ENCODE measurements around the gene SETBP1. TPM values are rescaled to one million over a fixed set of nuclear protein-coding genes. Genes with fewer than 3 reads are reported as not detected.

Gene SETBP1
- total RNA-seq, 1 experiment from 2014 or later, result 4.0 TPM

- POLR2A ChIA-PET, result no interaction called here
- Histone ChIP-seq H3K27me3 (replicated peaks; ENCODE audit: control insufficient read depth, insufficient read depth, low read length) (no peaks in the 10 kb centered on the region), H3K4me3 (ENCODE audit: low read depth, low read length) (no peak overlapping the region), H3K36me3 (ENCODE audit: control insufficient read depth, insufficient read depth, low read length) (no peaks in the 10 kb centered on the region), H3K4me1 (no peaks in the 10 kb centered on the region), H3K9me3 (no peaks in the 10 kb centered on the region)
- no peak overlapping the region for H3K4me3 Mint-ChIP-seq (ENCODE audit: unreplicated experiment)
- no TSS peak for BruUV-seq (replicated peaks)
- H3K36me3 Mint-ChIP-seq (ENCODE audit: insufficient read depth, unreplicated experiment), result no peaks in the 10 kb centered on the region
- CTCF ChIA-PET, result no interaction called here
- no peak for TF ChIP-seq CTCF (IDR thresholded peaks at IDR 0.05; ENCODE audit: insufficient read depth in 1 of 2, low read depth in 1 of 2, low read length in 1 of 2, severe bottlenecking in 1 of 2, unreplicated experiment in 1 of 2)
- intact Hi-C loops (cut with micrococcal nuclease; ENCODE audit: unreplicated experiment), result no loop called here
- no peaks in the 10 kb centered on the region for H3K9me3 Mint-ChIP-seq (ENCODE audit: unreplicated experiment)
- no peaks in the 10 kb centered on the region for H3K27me3 Mint-ChIP-seq (ENCODE audit: insufficient read depth, unreplicated experiment)
- no peaks in the 10 kb centered on the region for H3K4me1 Mint-ChIP-seq (ENCODE audit: low read depth, unreplicated experiment)
- no peak overlapping the region for H3K27ac Mint-ChIP-seq (ENCODE audit: unreplicated experiment)
- no peak for DNase-seq
Observed at GRCh38 chr18:45006934-45007333, 326.2 kb downstream of the SETBP1 start.

GRCh38 chr18:45007531-45007930 lies 326.8 kb downstream of the SETBP1 start:
- Histone ChIP-seq H3K36me3 (ENCODE audit: control insufficient read depth, insufficient read depth, low read length) (no peaks in the 10 kb centered on the region), H3K27me3 (replicated peaks; ENCODE audit: control insufficient read depth, insufficient read depth, low read length) (no peaks in the 10 kb centered on the region), H3K4me3 (ENCODE audit: low read depth, low read length) (no peak overlapping the region), H3K9me3 (no peaks in the 10 kb centered on the region), H3K4me1 (no peaks in the 10 kb centered on the region)
- Mint-ChIP-seq H3K4me1 (ENCODE audit: low read depth, unreplicated experiment) (no peaks in the 10 kb centered on the region), H3K36me3 (ENCODE audit: insufficient read depth, unreplicated experiment) (no peaks in the 10 kb centered on the region), H3K27ac (ENCODE audit: unreplicated experiment) (no peak overlapping the region), H3K9me3 (ENCODE audit: unreplicated experiment) (no peaks in the 10 kb centered on the region), H3K4me3 (ENCODE audit: unreplicated experiment) (no peak overlapping the region), H3K27me3 (ENCODE audit: insufficient read depth, unreplicated experiment) (no peaks in the 10 kb centered on the region)
- POLR2A ChIA-PET, result no interaction called here
- BruUV-seq (replicated peaks), result no TSS peak
- no peak for TF ChIP-seq CTCF (IDR thresholded peaks at IDR 0.05; ENCODE audit: insufficient read depth in 1 of 2, low read depth in 1 of 2, low read length in 1 of 2, severe bottlenecking in 1 of 2, unreplicated experiment in 1 of 2)
- CTCF ChIA-PET, result no interaction called here
- intact Hi-C loops (cut with micrococcal nuclease; ENCODE audit: unreplicated experiment), result no loop called here
- DNase-seq, result no peak

GRCh38 chr18:45008694-45009413 lies 328.2 kb downstream of the SETBP1 start:
- H3K4me3 ChIP-seq (ENCODE audit: low read depth, low read length), result no peak overlapping the region
- H3K4me3 Mint-ChIP-seq (ENCODE audit: unreplicated experiment), result no peak overlapping the region
- no peaks in the 10 kb centered on the region for H3K27me3 Mint-ChIP-seq (ENCODE audit: insufficient read depth, unreplicated experiment)
- TF ChIP-seq CTCF (IDR thresholded peaks at IDR 0.05; ENCODE audit: insufficient read depth in 1 of 2, low read depth in 1 of 2, low read length in 1 of 2, severe bottlenecking in 1 of 2, unreplicated experiment in 1 of 2), result no peak
- no peaks in the 10 kb centered on the region for H3K4me1 ChIP-seq
- no peak overlapping the region for H3K27ac Mint-ChIP-seq (ENCODE audit: unreplicated experiment)
- no TSS peak for BruUV-seq (replicated peaks)
- ChIA-PET CTCF (no interaction called here), POLR2A (no interaction called here)
- no peaks in the 10 kb centered on the region for H3K27me3 ChIP-seq (replicated peaks; ENCODE audit: control insufficient read depth, insufficient read depth, low read length)
- no peak for DNase-seq
- no peaks in the 10 kb centered on the region for H3K9me3 Mint-ChIP-seq (ENCODE audit: unreplicated experiment)
- H3K4me1 Mint-ChIP-seq (ENCODE audit: low read depth, unreplicated experiment), result no peaks in the 10 kb centered on the region
- no peaks in the 10 kb centered on the region for H3K36me3 Mint-ChIP-seq (ENCODE audit: insufficient read depth, unreplicated experiment)
- intact Hi-C loops (cut with micrococcal nuclease; ENCODE audit: unreplicated experiment), result no loop called here
- H3K36me3 ChIP-seq (ENCODE audit: control insufficient read depth, insufficient read depth, low read length), result no peaks in the 10 kb centered on the region
- H3K9me3 ChIP-seq, result no peaks in the 10 kb centered on the region
